IMR-90 (cell line): ENCODE measurements around the gene C17orf67. TPM values are rescaled to one million over a fixed set of nuclear protein-coding genes. Genes with fewer than 3 reads are reported as not detected.

Source experiments
- ATAC-seq: fragments of 200-7000 bp; cut with Tn5 transposase; 2 replicates; pipeline ENCODE4 v1.9.1; 2020; ENCODE audit warnings: low read depth, mild to moderate bottlenecking, moderate library complexity
- BruUV-seq: library from RNA; stranded (reverse); fragments of 400-500 nt; replicated peaks from 2 replicates; lab custom pipeline; 2021; lab: Mats Ljungman, UMichigan
- CTCF ChIA-PET: fragments of 300-600 bp; formaldehyde crosslinking; extraction: SDS; loops from one replicate; lab custom pipeline; 2021; ENCODE audit warnings: antibody characterized with exemption; lab: Yijun Ruan, JAX
- POLR2A ChIA-PET: fragments of 300-600 bp; sonication (Branson Sonifier 250); formaldehyde crosslinking; loops from one replicate; lab custom pipeline; 2022; ENCODE audit warnings: antibody characterized with exemption; ENCODE audit not compliant: unreplicated experiment; lab: Charles Lee
- DNase-seq: peaks from one replicate; pipeline ENCODE4 v3.0.0; 2013
- H2AFZ ChIP-seq: replicated peaks from 2 replicates; pipeline ENCODE3; 2013; ENCODE audit warnings: low read length, mild to moderate bottlenecking; ENCODE audit not compliant: poor library complexity
- H2AK5ac ChIP-seq: 2 replicates; pipeline ENCODE4 v1.6.1; 2013; ENCODE audit warnings: low read depth, low read length, inconsistent platforms
- H2AK9ac ChIP-seq: replicated peaks from 2 replicates; pipeline ENCODE3; 2013; ENCODE audit warnings: mild to moderate bottlenecking, low read depth, low read length, moderate library complexity; ENCODE audit not compliant: poor library complexity
- H2BK120ac ChIP-seq: 2 replicates; pipeline ENCODE4 v1.6.1; 2013; ENCODE audit warnings: low read depth, low read length, inconsistent platforms
- H2BK15ac ChIP-seq: 3 replicates; pipeline ENCODE4 v1.6.1; 2013; ENCODE audit warnings: low read depth, low read length, inconsistent platforms
- H2BK20ac ChIP-seq: 2 replicates; pipeline ENCODE4 v1.6.1; 2013; ENCODE audit warnings: low read depth, mild to moderate bottlenecking, inconsistent platforms, low read length, moderate library complexity
- H2BK5ac ChIP-seq: 2 replicates; pipeline ENCODE4 v1.6.1; 2013; ENCODE audit warnings: mild to moderate bottlenecking, low read depth, low read length, inconsistent platforms; ENCODE audit not compliant: poor library complexity, severe bottlenecking
- H3K14ac ChIP-seq: replicated peaks from 2 replicates; pipeline ENCODE4 v1.6.1; 2013; ENCODE audit warnings: low read depth, low read length, inconsistent platforms
- H3K18ac ChIP-seq: 2 replicates; pipeline ENCODE4 v1.6.1; 2013; ENCODE audit warnings: low read depth, low read length, control low read depth
- H3K23ac ChIP-seq: 2 replicates; pipeline ENCODE4 v1.6.1; 2013; ENCODE audit warnings: low read depth, low read length, inconsistent platforms
- H3K27ac ChIP-seq: 2 replicates; pipeline ENCODE4 v1.5.1; 2013; ENCODE audit warnings: mild to moderate bottlenecking, control low read depth, low read length; ENCODE audit not compliant: insufficient read depth
- H3K27me3 ChIP-seq: 2 replicates; pipeline ENCODE4 v1.6.1; 2013; ENCODE audit warnings: low read length; ENCODE audit not compliant: control insufficient read depth, insufficient read depth
- H3K36me3 ChIP-seq: 2 replicates; pipeline ENCODE4 v1.6.1; 2013; ENCODE audit warnings: low read length, mixed read lengths; ENCODE audit not compliant: control insufficient read depth, insufficient read depth
- H3K4ac ChIP-seq: 2 replicates; pipeline ENCODE4 v1.6.1; 2013; ENCODE audit warnings: low read depth, low read length, inconsistent platforms
- H3K4me1 ChIP-seq: 2 replicates; pipeline ENCODE4 v1.6.1; 2013; ENCODE audit warnings: low read length, mixed read lengths; ENCODE audit not compliant: control insufficient read depth, insufficient read depth
- H3K4me2 ChIP-seq: 2 replicates; pipeline ENCODE4 v1.6.1; 2013; ENCODE audit warnings: low read depth, mild to moderate bottlenecking, control low read depth, low read length, moderate library complexity
- H3K4me3 ChIP-seq: 2 replicates; pipeline ENCODE4 v1.5.1; 2013; ENCODE audit warnings: low read depth, mild to moderate bottlenecking, control low read depth, low read length, moderate library complexity; ENCODE audit not compliant: insufficient read depth
- H3K56ac ChIP-seq: 2 replicates; pipeline ENCODE4 v1.6.1; 2013; ENCODE audit warnings: low read length, inconsistent platforms; ENCODE audit not compliant: insufficient read depth; ENCODE audit errors: extremely low read depth
- H3K79me1 ChIP-seq, 2 experiments: 2 replicates each; pipeline ENCODE4 v1.6.1; 2013; ENCODE audit warnings: low read length in 2 of 2, inconsistent platforms in 1 of 2, low read depth in 1 of 2
- H3K9ac ChIP-seq: 2 replicates; pipeline ENCODE4 v1.6.1; 2013; ENCODE audit warnings: low read depth, low read length, control low read depth
- H3K9me1 ChIP-seq: 2 replicates; pipeline ENCODE4 v1.6.1; 2013; ENCODE audit warnings: low read length, inconsistent platforms; ENCODE audit not compliant: insufficient read depth
- H3K9me3 ChIP-seq: 2 replicates; pipeline ENCODE4 v1.6.1; 2013; ENCODE audit warnings: low read length; ENCODE audit not compliant: control insufficient read depth, insufficient read depth
- H4K20me1 ChIP-seq: 2 replicates; pipeline ENCODE4 v1.6.1; 2013; ENCODE audit warnings: low read length, inconsistent platforms; ENCODE audit not compliant: insufficient read depth
- H4K5ac ChIP-seq: 2 replicates; pipeline ENCODE4 v1.6.1; 2013; ENCODE audit warnings: mild to moderate bottlenecking, low read depth, low read length, control low read depth
- H4K8ac ChIP-seq, 2 experiments: 2 replicates each; pipeline ENCODE4 v1.6.1; 2013; ENCODE audit warnings: low read depth in 2 of 2, low read length in 2 of 2, control low read depth in 1 of 2, inconsistent platforms in 1 of 2
- H4K91ac ChIP-seq: 2 replicates; pipeline ENCODE4 v1.6.1; 2013; ENCODE audit warnings: low read depth, low read length, inconsistent platforms; ENCODE audit not compliant: insufficient read depth
- CEBPB ChIP-seq: IDR thresholded peaks from 2 replicates; pipeline ENCODE4 v1.6.1; 2012; ENCODE audit warnings: low read depth, low read length, improper control_type of control experiment
- MAFK ChIP-seq: IDR thresholded peaks from 2 replicates; pipeline ENCODE4 v1.6.1; 2012; ENCODE audit warnings: low read depth, low read length, improper control_type of control experiment
- RCOR1 ChIP-seq: IDR thresholded peaks from 2 replicates; pipeline ENCODE4 v1.6.1; 2012; ENCODE audit warnings: mild to moderate bottlenecking, low read length, improper control_type of control experiment; ENCODE audit not compliant: insufficient replicate concordance
- WGBS, 2 experiments: methylation state at CpG; one replicate each; pipeline versions ENCODE4 v1.1.5 to v1.1.7; 2013; ENCODE audit warnings: missing lambda C conversion rate in 2 of 2; ENCODE audit not compliant: insufficient read length in 1 of 2; ENCODE audit errors: extremely low coverage in 2 of 2; 5-methylcytosine and 5-hydroxymethylcytosine counted together
- dilution Hi-C: fragments of 300-500 bp; cut with HindIII; formaldehyde crosslinking; loops from one replicate; pipeline ENCODE4 v1.14.3; 2018; ENCODE audit warnings: low sequenced_read_pairs; ENCODE audit not compliant: unreplicated experiment
- in situ Hi-C: fragments of 300-500 bp; cut with MboI; formaldehyde crosslinking; loops from 3 replicates; pipeline ENCODE4 v1.14.3; 2019; ENCODE audit warnings: low sequenced_read_pairs, inconsistent platforms, mixed read lengths
- intact Hi-C: fragments of 100-400 bp; cut with micrococcal nuclease; formaldehyde crosslinking; loops from 2 replicates; pipeline ENCODE4 v1.10.0; 2022
- polyA plus RNA-seq, 3 experiments: library from polyadenylated mRNA; depleted of rRNA; stranded (reverse); fragments of >200 nt; gene quantifications; 2 replicates each; pipeline ENCODE4 v1.2.3, GENCODE V29; 2012; ENCODE audit warnings: low replicate concordance in 1 of 3
- total RNA-seq: library from RNA; depleted of rRNA; stranded (reverse); fragments of >200 nt; gene quantifications from 2 replicates; pipeline ENCODE4 v1.2.3, GENCODE V29; 2012
- TF ChIP-seq, protein P1 (sequence below): fragments of 150-350 bp; IDR thresholded peaks from 2 replicates; pipeline ENCODE4 v1.6.1; 2017; ENCODE audit warnings: mild to moderate bottlenecking, antibody characterized with exemption, low read length, low read depth

Gene C17orf67
- total and polyA plus RNA-seq, 2 of the 4 experiments (the other 2 are of a cell fraction), result 0.18 to 1.1 TPM

GRCh38 chr17:56823848-56824247 is 9.9 kb downstream of the C17orf67 start:
- H3K36me3 ChIP-seq, result no peaks in the 10 kb centered on the region
- H3K4me2 ChIP-seq, result no peak overlapping the region
- H2BK5ac ChIP-seq, result no peak overlapping the region
- POLR2A ChIA-PET, result no interaction called here
- H2AK5ac ChIP-seq, result no peak overlapping the region
- H2BK15ac ChIP-seq, result no peak overlapping the region
- BruUV-seq, result no TSS peak
- H3K4me3 ChIP-seq, result no peak overlapping the region
- no peak overlapping the region for H3K23ac ChIP-seq
- intact Hi-C loops, result no loop called here
- H3K56ac ChIP-seq, result no peak overlapping the region
- no peak overlapping the region for H3K27ac ChIP-seq
- no peak overlapping the region for H4K91ac ChIP-seq
- DNase-seq (no peak), ATAC-seq (no peak)
- H3K9me1 ChIP-seq, result no peaks in the 10 kb centered on the region; the same call in 1 of the 2 replicates
- H3K14ac ChIP-seq, result no peak overlapping the region
- no peak overlapping the region for H4K5ac ChIP-seq
- dilution Hi-C loops, result no loop called here
- H4K8ac ChIP-seq, result no peak overlapping the region
- H2BK120ac ChIP-seq, result no peak overlapping the region
- no peak overlapping the region for H3K9ac ChIP-seq
- no peak overlapping the region for H2BK20ac ChIP-seq
- H3K27me3 ChIP-seq, result no peaks in the 10 kb centered on the region
- TF ChIP-seq RCOR1, result no peak
- no peak for TF ChIP-seq MAFK
- no peak for TF ChIP-seq CEBPB
- TF ChIP-seq, protein P1, sequence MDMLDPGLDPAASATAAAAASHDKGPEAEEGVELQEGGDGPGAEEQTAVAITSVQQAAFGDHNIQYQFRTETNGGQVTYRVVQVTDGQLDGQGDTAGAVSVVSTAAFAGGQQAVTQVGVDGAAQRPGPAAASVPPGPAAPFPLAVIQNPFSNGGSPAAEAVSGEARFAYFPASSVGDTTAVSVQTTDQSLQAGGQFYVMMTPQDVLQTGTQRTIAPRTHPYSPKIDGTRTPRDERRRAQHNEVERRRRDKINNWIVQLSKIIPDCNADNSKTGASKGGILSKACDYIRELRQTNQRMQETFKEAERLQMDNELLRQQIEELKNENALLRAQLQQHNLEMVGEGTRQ, result no peak
- WGBS, 2 experiments, result no CpG with 5 or more reads among the region's 2 CpGs
- H3K4me1 ChIP-seq, result no peaks in the 10 kb centered on the region
- H4K20me1 ChIP-seq, result no peaks in the 10 kb centered on the region; the same call in 1 of the 2 replicates
- no peak overlapping the region for H2AK9ac ChIP-seq
- no peaks in the 10 kb centered on the region for H3K9me3 ChIP-seq
- CTCF ChIA-PET, result no interaction called here
- H3K4ac ChIP-seq, result no peak overlapping the region
- in situ Hi-C loops, result no loop called here
- peaks cover 4 to 9% of the 10 kb centered on the region in 2 experiments; a peak in 3 of 4 replicates for H3K79me1 ChIP-seq
- H2AFZ ChIP-seq, result no peak overlapping the region
- no peak overlapping the region for H3K18ac ChIP-seq
